GM12878 (cell line): ENCODE data around the gene ANLN.

Experiments used
- CBFB ChIP-seq: IDR thresholded peaks from 2 replicates; pipeline ENCODE4 v1.6.1; 2016; ENCODE audit warnings: antibody characterized with exemption, low read depth
- EZH2 ChIP-seq: IDR thresholded peaks from 2 replicates; pipeline ENCODE4 v1.6.1; 2012; ENCODE audit warnings: low read depth, mild to moderate bottlenecking, control low read depth, inconsistent platforms, low read length, borderline replicate concordance; ENCODE audit not compliant: control insufficient read depth
- POLR2AphosphoS5 ChIP-seq: IDR thresholded peaks from 2 replicates; pipeline ENCODE4 v1.6.1; 2011; ENCODE audit warnings: mild to moderate bottlenecking, low read length, inconsistent platforms
- RAD21 ChIP-seq: IDR thresholded peaks from 2 replicates; pipeline ENCODE4 v1.6.1; 2011; ENCODE audit warnings: mild to moderate bottlenecking, low read depth, low read length, moderate library complexity; ENCODE audit not compliant: insufficient read depth
- SREBF2 ChIP-seq: IDR thresholded peaks from 2 replicates; pipeline ENCODE4 v1.6.1; 2012; ENCODE audit warnings: mild to moderate bottlenecking, low read length
- TARDBP ChIP-seq: IDR thresholded peaks from 2 replicates; pipeline ENCODE4 v1.6.1; 2016; ENCODE audit warnings: borderline replicate concordance
- TF ChIP-seq, protein P1 (sequence below), 3 experiments: IDR thresholded peaks in 2 of 3; conservative IDR thresholded peaks in 1 of 3; 2 replicates each; pipeline ENCODE4 v1.5.1; 2011; ENCODE audit warnings: low read depth in 3 of 3, low read length in 3 of 3, mild to moderate bottlenecking in 3 of 3, control low read depth in 2 of 3, moderate library complexity in 2 of 3, inconsistent platforms in 1 of 3, mixed read lengths in 1 of 3; ENCODE audit not compliant: control insufficient read depth in 2 of 3, insufficient read depth in 1 of 3; ENCODE audit errors: extremely low read depth in 1 of 3
- TF ChIP-seq, protein P2 (sequence below): fragments of 450-650 bp; IDR thresholded peaks from 2 replicates; pipeline ENCODE4 v1.6.1; 2017; ENCODE audit warnings: antibody characterized with exemption, mild to moderate bottlenecking, moderate library complexity

DNA sequence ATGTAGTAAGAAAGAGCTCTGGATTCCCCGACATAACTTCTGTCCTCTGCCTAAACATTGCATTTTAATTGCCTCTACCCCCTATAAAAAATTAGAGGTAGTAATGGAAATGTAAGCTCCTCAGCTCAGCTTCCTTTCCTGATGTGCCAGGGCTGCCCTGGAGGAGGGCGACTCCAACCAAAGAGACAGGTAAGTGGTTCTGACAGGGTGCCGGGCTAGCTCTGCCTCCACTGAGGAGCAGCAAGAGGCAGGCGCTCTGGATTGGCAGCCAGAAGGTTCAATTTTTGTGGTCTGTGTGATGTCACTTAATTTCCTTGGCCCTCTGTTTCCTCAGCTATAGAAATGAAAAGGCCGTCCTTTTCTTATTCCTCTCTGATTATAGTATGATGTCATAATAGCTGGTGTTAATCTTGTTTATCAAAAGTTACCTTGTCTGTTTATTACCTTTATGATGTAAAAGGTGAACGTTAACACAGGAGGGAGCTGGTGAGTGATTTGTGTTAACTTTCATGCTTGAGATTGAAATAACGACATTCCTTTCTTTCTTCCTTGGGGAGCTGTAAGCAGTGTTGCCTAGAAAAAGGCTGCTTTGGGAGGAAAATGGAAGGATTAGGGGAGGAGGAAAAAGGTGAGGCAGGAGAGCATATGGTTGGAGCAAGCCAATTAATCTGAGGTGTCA lies 51.8 kb downstream of the ANLN start:
- no peak for TF ChIP-seq SREBF2
- TF ChIP-seq, protein P1, sequence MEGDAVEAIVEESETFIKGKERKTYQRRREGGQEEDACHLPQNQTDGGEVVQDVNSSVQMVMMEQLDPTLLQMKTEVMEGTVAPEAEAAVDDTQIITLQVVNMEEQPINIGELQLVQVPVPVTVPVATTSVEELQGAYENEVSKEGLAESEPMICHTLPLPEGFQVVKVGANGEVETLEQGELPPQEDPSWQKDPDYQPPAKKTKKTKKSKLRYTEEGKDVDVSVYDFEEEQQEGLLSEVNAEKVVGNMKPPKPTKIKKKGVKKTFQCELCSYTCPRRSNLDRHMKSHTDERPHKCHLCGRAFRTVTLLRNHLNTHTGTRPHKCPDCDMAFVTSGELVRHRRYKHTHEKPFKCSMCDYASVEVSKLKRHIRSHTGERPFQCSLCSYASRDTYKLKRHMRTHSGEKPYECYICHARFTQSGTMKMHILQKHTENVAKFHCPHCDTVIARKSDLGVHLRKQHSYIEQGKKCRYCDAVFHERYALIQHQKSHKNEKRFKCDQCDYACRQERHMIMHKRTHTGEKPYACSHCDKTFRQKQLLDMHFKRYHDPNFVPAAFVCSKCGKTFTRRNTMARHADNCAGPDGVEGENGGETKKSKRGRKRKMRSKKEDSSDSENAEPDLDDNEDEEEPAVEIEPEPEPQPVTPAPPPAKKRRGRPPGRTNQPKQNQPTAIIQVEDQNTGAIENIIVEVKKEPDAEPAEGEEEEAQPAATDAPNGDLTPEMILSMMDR (IDR thresholded peaks at IDR 0.05 in 2 of 3, conservative IDR thresholded peaks at IDR 0.05 in 1 of 3; ENCODE audit: control insufficient read depth in 2 of 3, extremely low read depth in 1 of 3, insufficient read depth in 1 of 3, low read depth in 3 of 3, low read length in 3 of 3): no peak
- no peak for TF ChIP-seq CBFB
- TF ChIP-seq, protein P2, sequence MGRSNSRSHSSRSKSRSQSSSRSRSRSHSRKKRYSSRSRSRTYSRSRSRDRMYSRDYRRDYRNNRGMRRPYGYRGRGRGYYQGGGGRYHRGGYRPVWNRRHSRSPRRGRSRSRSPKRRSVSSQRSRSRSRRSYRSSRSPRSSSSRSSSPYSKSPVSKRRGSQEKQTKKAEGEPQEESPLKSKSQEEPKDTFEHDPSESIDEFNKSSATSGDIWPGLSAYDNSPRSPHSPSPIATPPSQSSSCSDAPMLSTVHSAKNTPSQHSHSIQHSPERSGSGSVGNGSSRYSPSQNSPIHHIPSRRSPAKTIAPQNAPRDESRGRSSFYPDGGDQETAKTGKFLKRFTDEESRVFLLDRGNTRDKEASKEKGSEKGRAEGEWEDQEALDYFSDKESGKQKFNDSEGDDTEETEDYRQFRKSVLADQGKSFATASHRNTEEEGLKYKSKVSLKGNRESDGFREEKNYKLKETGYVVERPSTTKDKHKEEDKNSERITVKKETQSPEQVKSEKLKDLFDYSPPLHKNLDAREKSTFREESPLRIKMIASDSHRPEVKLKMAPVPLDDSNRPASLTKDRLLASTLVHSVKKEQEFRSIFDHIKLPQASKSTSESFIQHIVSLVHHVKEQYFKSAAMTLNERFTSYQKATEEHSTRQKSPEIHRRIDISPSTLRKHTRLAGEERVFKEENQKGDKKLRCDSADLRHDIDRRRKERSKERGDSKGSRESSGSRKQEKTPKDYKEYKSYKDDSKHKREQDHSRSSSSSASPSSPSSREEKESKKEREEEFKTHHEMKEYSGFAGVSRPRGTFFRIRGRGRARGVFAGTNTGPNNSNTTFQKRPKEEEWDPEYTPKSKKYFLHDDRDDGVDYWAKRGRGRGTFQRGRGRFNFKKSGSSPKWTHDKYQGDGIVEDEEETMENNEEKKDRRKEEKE: no peak
- TF ChIP-seq POLR2AphosphoS5: no peak
- no peak for TF ChIP-seq EZH2
- no peak for TF ChIP-seq TARDBP
- no peak for TF ChIP-seq RAD21
